NCI-H345 treated with DMSO at 0.1 percent for 48 hours (cell line): ENCODE data around the gene RERE.

ENCODE experiments used
- DNase-seq: peaks from one replicate; lab custom pipeline; 2025; ENCODE audit not compliant: unreplicated experiment; lab: John Stamatoyannopoulos, UW

The RERE gene

GRCh38 chr1:8371372-8371991, 446.0 kb downstream of the RERE start:
- DNase-seq, result no peak

DNA sequence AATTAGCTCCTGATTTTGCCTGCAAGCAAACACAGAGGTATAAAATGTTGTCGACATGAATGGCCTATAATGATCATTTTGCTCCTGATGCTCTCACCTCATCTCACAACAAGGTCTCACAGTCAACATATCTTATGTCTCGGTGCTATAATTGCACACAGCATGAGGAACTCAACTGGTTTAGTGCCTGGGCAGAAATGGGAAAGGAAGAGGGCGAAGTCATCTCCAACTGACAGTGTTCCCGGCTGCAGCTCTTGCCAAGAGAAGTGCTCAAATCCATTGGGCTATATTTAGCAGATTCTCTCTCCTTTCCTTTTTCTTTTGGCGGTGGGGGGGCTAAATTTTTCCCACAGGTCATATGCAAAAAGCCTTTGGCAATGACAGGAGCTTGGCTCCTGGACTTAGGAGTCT, 446.5 kb downstream of the RERE start:
- DNase-seq, result peak; percentile 96

- peak; percentile 97 for DNase-seq
These were observed 447.2 kb downstream of the RERE start for GRCh38 chr1:8370046-8370881.

GRCh38 chr1:8368956-8369639, 448.3 kb downstream of the RERE start:
- DNase-seq, result no peak

DNA sequence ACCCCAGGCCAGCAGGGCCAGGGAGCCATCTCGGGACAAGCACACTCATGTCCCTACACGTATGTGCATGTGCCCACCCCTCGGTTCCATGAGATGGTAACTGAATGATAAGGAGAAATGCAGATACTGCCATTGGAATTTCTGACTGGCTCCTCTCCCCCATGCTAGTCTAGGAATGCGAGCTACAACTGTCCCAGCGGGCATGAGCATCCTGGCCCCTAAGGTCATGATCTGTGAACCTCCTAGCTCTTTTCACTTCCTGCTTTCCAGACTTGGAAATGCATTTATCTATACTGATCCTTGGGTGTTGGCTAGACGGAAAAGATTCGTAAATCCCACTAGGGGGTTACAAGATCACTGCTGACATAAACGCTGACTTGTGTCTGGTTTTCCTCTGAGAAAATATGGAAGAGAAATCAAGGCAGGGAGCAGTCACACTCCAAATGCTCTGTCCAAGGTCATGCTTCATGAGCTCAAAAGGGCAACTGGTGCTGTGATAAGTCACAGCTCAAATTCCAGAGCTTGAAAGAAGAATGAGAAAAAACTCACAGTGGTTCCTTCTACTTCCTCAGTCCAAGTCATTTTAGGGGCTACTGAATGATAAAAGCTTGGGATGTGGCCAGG, 449.8 kb downstream of the RERE start:
- DNase-seq, result no peak

DNA sequence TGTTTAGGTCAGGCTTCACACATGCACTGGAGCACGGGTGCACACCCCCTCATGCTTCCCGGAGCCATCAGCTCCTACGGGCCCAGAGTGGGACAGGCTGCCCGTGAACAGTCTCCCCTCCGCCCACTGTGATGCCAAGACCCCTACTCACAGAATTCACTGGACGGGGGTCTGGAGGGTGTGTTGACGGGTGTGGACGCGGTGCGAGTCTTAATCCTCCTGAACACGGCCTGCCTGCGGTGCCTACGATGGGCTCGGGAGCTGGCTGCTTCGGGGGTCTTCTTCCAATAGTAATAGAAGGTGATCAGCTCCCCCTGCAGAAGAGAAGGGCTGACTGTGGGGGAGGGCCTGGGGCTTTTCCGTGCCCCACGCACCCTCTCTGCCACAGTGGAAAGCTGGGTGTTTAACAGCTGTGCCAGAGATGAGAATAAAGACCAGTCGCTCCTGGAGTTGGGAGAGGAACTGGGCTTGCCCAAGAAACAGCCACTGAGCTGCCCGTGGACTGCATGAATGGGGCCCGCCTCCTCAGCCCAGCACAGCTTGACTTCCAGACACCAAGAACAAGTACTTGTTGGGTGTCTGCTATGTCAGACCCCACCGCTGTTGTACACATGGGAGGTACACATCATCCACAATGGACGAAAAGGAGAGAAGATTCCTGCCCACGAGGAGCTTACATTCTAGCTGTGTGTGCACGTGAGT, 451.6 kb downstream of the RERE start:
- DNase-seq, result no peak

GRCh38 chr1:8364528-8365442, 452.7 kb downstream of the RERE start:
- DNase-seq, result peak; percentile 37

GRCh38 chr1:8363767-8364301, 453.6 kb downstream of the RERE start:
- DNase-seq, result no peak

- DNase-seq, result no peak
These were observed 454.2 kb downstream of the RERE start for GRCh38 chr1:8363186-8363766.

DNA sequence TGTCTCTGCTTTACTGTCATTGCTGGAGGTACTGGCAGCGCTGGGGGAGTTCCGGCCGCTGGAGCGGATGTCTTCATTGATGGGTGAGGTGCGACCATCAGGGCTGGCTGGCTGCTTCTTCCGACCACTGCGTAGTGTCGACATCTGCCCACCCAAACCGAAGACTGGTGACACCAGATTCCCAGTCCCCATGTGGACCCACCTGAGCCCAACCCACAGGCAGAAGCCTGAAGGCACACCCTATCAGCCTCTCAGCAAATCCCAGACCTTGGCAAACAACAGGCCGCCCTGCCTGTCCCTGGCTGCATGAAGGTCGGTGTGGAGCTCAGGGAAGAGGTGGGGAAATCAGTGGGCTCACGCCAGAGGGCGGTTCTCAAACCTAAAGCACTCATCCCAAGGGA, 454.7 kb downstream of the RERE start:
- DNase-seq, result no peak

GRCh38 chr1:8361198-8361849, 456.1 kb downstream of the RERE start:
- no peak for DNase-seq

- DNase-seq, result no peak
These were observed 456.8 kb downstream of the RERE start for GRCh38 chr1:8360493-8361197.

DNA sequence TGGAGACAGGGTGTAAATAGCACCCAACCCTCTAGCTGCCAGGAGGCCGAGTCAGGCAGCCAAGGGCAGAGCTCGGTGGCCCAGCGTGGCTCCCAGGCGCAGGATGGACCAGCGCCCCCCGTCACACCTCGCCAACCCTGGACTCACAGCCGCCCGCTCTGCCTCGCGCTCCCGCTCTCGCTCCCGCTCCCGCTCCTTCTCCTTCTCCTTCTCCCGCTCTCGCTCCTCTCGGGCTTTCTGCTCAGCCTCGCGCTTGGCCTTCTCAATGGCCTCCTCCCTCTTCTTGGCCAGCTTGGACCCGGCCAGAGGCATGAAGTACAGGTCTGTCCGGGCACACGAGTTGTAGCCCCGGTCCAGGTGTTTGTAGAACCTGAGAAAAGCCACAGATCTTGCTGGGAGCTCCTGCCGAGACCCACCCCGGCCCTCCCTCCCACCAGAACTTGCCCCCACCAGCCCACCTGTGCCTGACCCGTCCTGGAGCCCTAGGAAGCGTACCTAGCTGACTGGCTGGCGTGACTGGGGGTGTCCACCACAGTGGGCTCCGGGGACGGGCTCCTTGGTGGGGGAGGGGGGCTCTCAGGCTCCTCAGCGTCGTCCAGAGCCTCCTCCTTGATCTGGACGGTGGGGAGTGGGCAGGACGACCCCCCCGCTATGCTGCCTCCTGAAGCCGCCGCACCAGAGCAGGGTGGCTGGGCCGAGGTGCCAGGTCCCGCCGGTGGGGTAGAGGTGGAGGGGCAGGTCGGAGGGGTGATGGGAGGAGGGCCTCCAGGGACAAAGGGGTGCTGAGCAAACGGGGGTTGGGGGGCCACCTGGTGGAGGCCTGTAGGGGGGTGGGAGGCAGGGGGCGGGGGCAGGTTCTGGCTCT, 457.6 kb downstream of the RERE start:
- no peak for DNase-seq

- no peak for DNase-seq
These were observed 458.4 kb downstream of the RERE start for GRCh38 chr1:8358897-8359616.

GRCh38 chr1:8358241-8358896, 459.1 kb downstream of the RERE start:
- DNase-seq, result no peak
